ENCODE results near the gene ZNF277. TPM values are rescaled to one million over a fixed set of nuclear protein-coding genes. Genes with fewer than 3 reads are reported as not detected.

ZNF277 gene
- total RNA-seq, 4 donors from 2014 or later: 14.4 to 44.9 (median 21.4) TPM

DNA sequence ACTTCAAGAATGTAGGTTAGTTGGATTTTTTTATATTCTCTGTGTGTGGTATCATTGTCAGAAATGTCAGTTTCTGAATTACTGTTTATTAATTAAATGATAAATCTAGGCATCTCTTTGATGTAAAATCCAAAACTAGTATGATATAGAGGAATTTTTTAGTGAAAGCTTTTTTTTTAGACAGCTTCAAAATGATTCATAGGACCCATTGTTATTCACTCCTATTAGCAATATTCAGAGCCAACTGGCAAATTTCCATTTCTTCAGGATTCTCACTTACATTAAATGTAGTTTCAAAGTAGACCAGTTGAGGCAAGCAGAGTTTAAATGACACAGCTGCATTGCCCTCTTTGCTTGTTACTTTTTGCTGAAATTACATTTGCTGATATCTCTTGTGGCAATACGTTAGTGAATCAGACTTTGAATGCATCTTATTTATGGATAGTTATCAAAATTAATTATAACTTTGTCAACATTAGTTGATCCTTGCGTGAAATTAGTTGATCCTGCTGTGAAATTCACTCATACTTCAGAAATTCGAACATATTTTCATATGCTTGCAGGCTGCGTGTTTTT lies 20.3 kb downstream of the ZNF277 start:
- no peak for DNase-seq
- no peaks in the 10 kb centered on the region for H3K9me3 ChIP-seq
- TF ChIP-seq CTCF (IDR thresholded peaks at IDR 0.05): no peak
- no peak for TF ChIP-seq POLR2A (IDR thresholded peaks at IDR 0.05)
- no peaks in the 10 kb centered on the region for H3K36me3 ChIP-seq
- no peak overlapping the region for H3K4me3 ChIP-seq
- no peaks in the 10 kb centered on the region for H3K27me3 ChIP-seq
- H3K27ac ChIP-seq: no peak overlapping the region
- intact Hi-C loops (cut with DNase I; ENCODE audit: low total_unique reads): no loop called here
- no peaks in the 10 kb centered on the region for H3K4me1 ChIP-seq

DNA sequence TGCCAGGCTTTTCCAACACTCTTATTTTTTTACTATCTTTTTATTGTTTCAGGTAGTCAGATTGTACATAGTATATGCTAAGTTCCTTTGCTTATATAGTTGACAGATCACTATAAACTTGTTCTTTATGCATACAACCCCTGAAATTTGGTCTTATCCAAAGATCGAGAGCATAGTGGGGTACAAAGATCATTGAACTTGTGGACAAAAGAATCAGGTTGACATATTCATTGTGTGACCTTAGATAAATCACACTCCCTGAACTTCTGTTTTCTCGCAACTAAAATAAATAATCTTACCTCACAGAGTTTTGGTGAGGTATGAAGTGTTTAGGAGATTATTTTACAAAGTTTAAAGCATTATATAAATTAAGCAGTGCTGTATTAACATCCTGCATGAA lies 22.1 kb downstream of the ZNF277 start:
- TF ChIP-seq CTCF (IDR thresholded peaks at IDR 0.05) (no peak), POLR2A (IDR thresholded peaks at IDR 0.05) (no peak)
- DNase-seq: no peak
- Histone ChIP-seq H3K36me3 (no peaks in the 10 kb centered on the region), H3K4me3 (no peak overlapping the region), H3K27me3 (no peaks in the 10 kb centered on the region), H3K9me3 (no peaks in the 10 kb centered on the region), H3K27ac (no peak overlapping the region), H3K4me1 (no peaks in the 10 kb centered on the region)
- intact Hi-C loops (cut with DNase I; ENCODE audit: low total_unique reads): no loop called here

DNA sequence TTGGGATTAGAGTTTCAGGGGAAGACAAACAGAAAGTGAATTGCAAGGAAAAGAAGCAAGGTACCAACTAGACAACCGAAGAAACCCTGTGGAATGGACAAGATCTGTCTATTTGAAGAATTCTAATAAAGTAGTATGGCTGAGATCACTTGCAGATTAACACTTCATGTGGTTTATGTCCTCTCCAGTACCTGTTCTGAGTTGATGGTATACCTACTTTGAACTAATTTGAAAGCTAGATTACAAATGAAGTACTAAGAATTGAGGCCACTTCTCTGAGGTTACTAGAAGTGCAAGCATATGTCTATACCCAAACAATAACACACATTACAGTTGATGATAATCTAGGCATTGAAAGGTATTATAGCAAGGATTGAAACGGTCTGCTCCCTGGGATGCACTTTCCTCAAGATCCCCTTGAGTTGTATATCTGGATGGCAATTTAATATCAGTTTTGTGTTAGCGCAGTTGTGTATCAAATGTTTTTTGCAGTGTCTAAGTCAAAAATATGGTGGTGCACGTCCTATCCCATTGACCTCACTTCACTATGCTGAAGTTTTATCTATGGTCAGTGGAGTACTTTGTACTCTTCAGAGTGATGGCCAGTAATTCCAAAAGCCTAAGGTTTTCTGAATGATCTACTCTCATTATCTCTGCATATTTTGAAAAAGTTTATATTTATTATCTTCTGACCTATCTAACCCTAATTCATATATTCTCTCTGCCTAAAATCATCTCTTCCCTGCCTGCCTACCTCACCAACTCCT lies 25.9 kb downstream of the ZNF277 start:
- no peak overlapping the region for H3K27ac ChIP-seq
- TF ChIP-seq CTCF (IDR thresholded peaks at IDR 0.05): no peak
- TF ChIP-seq POLR2A (IDR thresholded peaks at IDR 0.05): no peak
- intact Hi-C loops (cut with DNase I; ENCODE audit: low total_unique reads): no loop called here
- no peaks in the 10 kb centered on the region for H3K9me3 ChIP-seq
- no peak for DNase-seq
- H3K36me3 ChIP-seq: no peaks in the 10 kb centered on the region
- no peaks in the 10 kb centered on the region for H3K4me1 ChIP-seq
- H3K4me3 ChIP-seq: no peak overlapping the region
- H3K27me3 ChIP-seq: no peaks in the 10 kb centered on the region

GRCh38 chr7:112233048-112233697 lies 26.7 kb downstream of the ZNF277 start:
- intact Hi-C loops (cut with DNase I; ENCODE audit: low total_unique reads): no loop called here
- Histone ChIP-seq H3K9me3 (no peaks in the 10 kb centered on the region), H3K27me3 (no peaks in the 10 kb centered on the region), H3K4me1 (no peaks in the 10 kb centered on the region), H3K27ac (no peak overlapping the region), H3K36me3 (no peaks in the 10 kb centered on the region), H3K4me3 (no peak overlapping the region)
- TF ChIP-seq CTCF (IDR thresholded peaks at IDR 0.05) (no peak), POLR2A (IDR thresholded peaks at IDR 0.05) (no peak)
- no peak for DNase-seq

DNA sequence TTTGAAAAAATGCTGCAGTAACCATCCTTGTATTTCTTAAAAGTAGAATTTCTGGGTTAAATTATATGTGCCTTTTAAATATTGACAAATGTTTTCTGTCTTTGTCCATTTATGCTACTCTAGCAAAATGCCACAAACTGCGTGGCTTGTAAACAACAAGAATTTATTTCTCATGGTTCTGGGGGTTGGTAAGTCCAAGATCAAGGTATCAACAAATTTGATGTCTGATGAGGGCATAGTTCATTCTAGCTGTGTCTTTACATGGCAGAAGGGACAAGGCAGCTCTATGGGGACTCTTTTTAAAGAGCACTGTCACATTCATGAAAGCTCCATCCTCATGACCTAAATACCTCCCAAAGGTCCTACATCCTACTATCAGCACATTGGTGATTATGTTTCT lies 27.7 kb downstream of the ZNF277 start:
- DNase-seq: no peak
- no peak for TF ChIP-seq CTCF (IDR thresholded peaks at IDR 0.05)
- TF ChIP-seq POLR2A (IDR thresholded peaks at IDR 0.05): no peak
- no peak overlapping the region for H3K4me3 ChIP-seq
- H3K36me3 ChIP-seq: no peaks in the 10 kb centered on the region
- no peak overlapping the region for H3K27ac ChIP-seq
- no peaks in the 10 kb centered on the region for H3K9me3 ChIP-seq
- intact Hi-C loops (cut with DNase I; ENCODE audit: low total_unique reads): no loop called here
- no peaks in the 10 kb centered on the region for H3K4me1 ChIP-seq
- H3K27me3 ChIP-seq: no peaks in the 10 kb centered on the region
